CD4-positive, alpha-beta memory T cell (primary cell): Measurements from ENCODE around the gene RPL5. TPM values are rescaled to one million over a fixed set of nuclear protein-coding genes. Genes with fewer than 3 reads are reported as not detected.

Source experiments
- CTCF ChIA-PET: fragments of 350-600 bp; sonication (Branson Sonifier 250); formaldehyde crosslinking; loops from one replicate; lab custom pipeline; 2021; ENCODE audit warnings: inconsistent platforms; ENCODE audit not compliant: partially characterized antibody; lab: Charles Lee
- POLR2A ChIA-PET: fragments of 350-600 bp; sonication (Branson Sonifier 250); formaldehyde crosslinking; loops from one replicate; lab custom pipeline; 2021; ENCODE audit not compliant: partially characterized antibody; lab: Charles Lee
- DNase-seq, 5 donors: peaks; one replicate each; pipeline versions ENCODE4 v3.0.0 to v3.0.0-alpha.2; 2020 to 2022; ENCODE audit warnings: mixed read lengths in 1 of 5
- H3K27ac ChIP-seq: one replicate; pipeline ENCODE4 v1.7.0; 2013; ENCODE audit warnings: low read depth, low read length
- H3K27me3 ChIP-seq: 2 replicates; pipeline ENCODE4 v1.7.0; 2013; ENCODE audit warnings: mild to moderate bottlenecking, low read length, moderate library complexity; ENCODE audit not compliant: insufficient read depth
- H3K36me3 ChIP-seq: 2 replicates; pipeline ENCODE4 v1.7.0; 2013; ENCODE audit warnings: mild to moderate bottlenecking, low read length, moderate library complexity; ENCODE audit not compliant: insufficient read depth
- H3K4me1 ChIP-seq: 2 replicates; pipeline ENCODE4 v1.7.0; 2013; ENCODE audit warnings: mild to moderate bottlenecking, low read length, moderate library complexity; ENCODE audit not compliant: insufficient read depth
- H3K4me3 ChIP-seq, 2 donors: one replicate each; pipeline ENCODE4 v1.7.0; 2013; ENCODE audit warnings: low read length in 2 of 2, mild to moderate bottlenecking in 1 of 2
- H3K9me3 ChIP-seq, 2 donors: one replicate each; pipeline ENCODE4 v1.7.0; 2013; ENCODE audit warnings: low read length in 2 of 2, control low read depth in 1 of 2; ENCODE audit not compliant: control insufficient read depth in 1 of 2
- H3K27ac Mint-ChIP-seq, 7 donors: one replicate each; pipeline ENCODE4 v1.8.0; 2020 to 2021; ENCODE audit warnings: mixed read lengths in 7 of 7, mild to moderate bottlenecking in 6 of 7, inconsistent platforms in 3 of 7, moderate library complexity in 3 of 7
- H3K27me3 Mint-ChIP-seq, 2 donors: one replicate each; pipeline ENCODE4 v1.8.0; 2020 to 2021; ENCODE audit warnings: mixed read lengths in 2 of 2
- H3K36me3 Mint-ChIP-seq, 2 donors: one replicate each; pipeline ENCODE4 v1.8.0; 2020 to 2021; ENCODE audit warnings: mixed read lengths in 2 of 2, inconsistent platforms in 1 of 2, mild to moderate bottlenecking in 1 of 2
- H3K4me1 Mint-ChIP-seq, 4 donors: one replicate each; pipeline ENCODE4 v1.8.0; 2020 to 2021; ENCODE audit warnings: mixed read lengths in 4 of 4, mild to moderate bottlenecking in 1 of 4
- H3K4me3 Mint-ChIP-seq, 8 donors: one replicate each; pipeline ENCODE4 v1.8.0; 2020 to 2021; ENCODE audit warnings: mixed read lengths in 8 of 8, mild to moderate bottlenecking in 7 of 8, moderate library complexity in 6 of 8, inconsistent platforms in 3 of 8
- H3K9me3 Mint-ChIP-seq, 8 donors: one replicate each; pipeline ENCODE4 v1.8.0; 2020 to 2021; ENCODE audit warnings: mixed read lengths in 8 of 8, mild to moderate bottlenecking in 5 of 8, inconsistent platforms in 3 of 8, moderate library complexity in 1 of 8
- intact Hi-C: fragments of 100-400 bp; cut with micrococcal nuclease; formaldehyde crosslinking; loops from one replicate; pipeline ENCODE4 v1.15.1; 2023
- polyA plus RNA-seq, 2 donors: library from polyadenylated mRNA; unstranded; fragments of 300-500 nt; fragmentation: Illumina TruSeq; gene quantifications; one replicate each; pipeline ENCODE4 v1.2.3, GENCODE V29; 2021
- total RNA-seq, 2 experiments: library from RNA; stranded (reverse); gene quantifications; one replicate each; pipeline ENCODE4 v1.2.3, GENCODE V29; 2021

The RPL5 gene
- total and polyA plus RNA-seq, 4 experiments from 2014 or later: 1,501 to 2,646 (median 1,758) TPM

DNA sequence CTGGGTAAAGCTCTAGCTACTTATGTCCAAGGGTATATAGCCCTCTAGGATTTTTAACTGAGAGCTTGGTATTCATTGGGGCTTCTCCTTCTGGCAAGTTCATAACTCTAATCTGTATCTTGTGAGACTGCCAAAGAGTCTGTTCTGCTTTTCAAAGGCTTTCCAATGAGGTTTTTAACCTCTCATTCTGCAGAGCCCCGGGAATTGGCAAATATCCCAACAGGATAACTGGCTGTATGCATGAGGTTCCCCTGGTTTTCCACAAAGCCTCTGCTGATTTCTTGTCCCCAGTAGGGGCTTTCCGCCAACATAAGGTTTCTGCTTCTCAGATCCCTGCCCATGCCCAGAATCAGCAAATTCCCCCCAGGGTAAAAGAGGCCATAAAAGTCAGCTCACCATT lies 40.9 kb downstream of the RPL5 start:
- Histone ChIP-seq H3K9me3 (no peaks in the 10 kb centered on the region), H3K27me3 (no peaks in the 10 kb centered on the region), H3K4me3 (no peak overlapping the region), H3K36me3 (peaks cover 10% of the 10 kb centered on the region), H3K4me1 (peaks cover 16% of the 10 kb centered on the region), H3K27ac (no peak overlapping the region)
- H3K27me3 Mint-ChIP-seq: no peaks in the 10 kb centered on the region
- POLR2A ChIA-PET: no interaction called here
- peak overlapping the region in 1 of 7 donors; percentile 41 for H3K27ac Mint-ChIP-seq
- intact Hi-C loops: no loop called here
- DNase-seq: no peak
- peaks cover 22 to 34% of the 10 kb centered on the region in 2 donors for H3K36me3 Mint-ChIP-seq
- peaks cover 15 to 26% (median 21%) of the 10 kb centered on the region in 4 donors for H3K4me1 Mint-ChIP-seq
- no peak overlapping the region for H3K4me3 Mint-ChIP-seq
- CTCF ChIA-PET: interaction anchor here (0.9 to 3.4 kb wide), 3 partner anchors 10 to 122 kb away, joined by 3 to 11 read pairs (median 4); no protein-coding TSS in a partner anchor
- peaks cover 0 to 3% (median 1%) of the 10 kb centered on the region in 8 donors for H3K9me3 Mint-ChIP-seq

DNA sequence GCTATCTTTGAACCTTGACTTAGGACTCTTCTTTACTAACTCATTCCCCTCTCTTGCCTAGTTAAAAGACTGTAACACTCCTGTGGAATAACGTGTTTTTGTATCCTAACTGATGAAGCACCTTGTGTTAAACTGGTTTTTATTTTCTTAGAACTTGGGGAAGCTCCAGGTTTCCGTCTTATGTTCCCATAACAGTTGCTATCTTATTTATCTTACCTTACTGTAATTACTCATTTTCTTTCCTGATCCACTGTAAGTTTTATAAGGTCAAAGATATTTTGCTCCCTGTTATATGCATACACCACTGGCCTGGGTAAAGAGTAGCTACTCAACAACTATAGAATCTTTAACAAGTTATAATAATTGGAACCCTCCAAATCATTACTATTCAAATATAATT lies 43.1 kb downstream of the RPL5 start:
- Histone ChIP-seq H3K36me3 (peaks cover 10% of the 10 kb centered on the region), H3K4me1 (peaks cover 33% of the 10 kb centered on the region), H3K4me3 (no peak overlapping the region), H3K27ac (no peak overlapping the region), H3K9me3 (no peaks in the 10 kb centered on the region), H3K27me3 (no peaks in the 10 kb centered on the region)
- H3K27me3 Mint-ChIP-seq: no peaks in the 10 kb centered on the region
- H3K4me1 Mint-ChIP-seq: peaks cover 21 to 33% (median 28%) of the 10 kb centered on the region in 4 donors
- H3K27ac Mint-ChIP-seq: no peak overlapping the region
- peaks cover 0 to 3% (median 1%) of the 10 kb centered on the region in 8 donors for H3K9me3 Mint-ChIP-seq
- peaks cover 20 to 32% of the 10 kb centered on the region in 2 donors for H3K36me3 Mint-ChIP-seq
- ChIA-PET POLR2A (no interaction called here), CTCF (interaction anchor here (3.4 kb wide), 1 partner anchor 119 kb away, joined by 11 read pairs; no protein-coding TSS in a partner anchor)
- DNase-seq: no peak
- intact Hi-C loops: no loop called here
- no peak overlapping the region for H3K4me3 Mint-ChIP-seq

DNA sequence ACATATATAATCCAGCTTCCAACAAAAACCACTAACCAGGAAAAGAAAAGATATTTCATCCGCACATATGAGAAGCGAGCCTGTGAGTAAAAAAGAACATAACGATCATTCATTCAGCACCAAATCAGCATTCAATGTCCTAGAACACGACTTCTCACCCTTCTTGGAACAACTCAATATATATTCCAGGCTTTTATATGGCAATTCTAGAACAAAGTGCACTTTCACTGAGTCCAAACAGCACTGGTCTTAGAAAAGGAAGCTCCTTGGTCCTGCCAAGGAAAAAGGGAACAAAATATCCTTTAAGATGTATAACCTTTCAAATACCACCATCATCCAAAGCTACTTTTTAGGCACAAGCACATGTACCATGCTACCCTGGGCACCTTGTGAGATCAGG lies 44.5 kb downstream of the RPL5 start:
- Histone ChIP-seq H3K9me3 (no peaks in the 10 kb centered on the region), H3K27me3 (no peaks in the 10 kb centered on the region), H3K36me3 (peaks cover 10% of the 10 kb centered on the region), H3K27ac (peak overlapping the region; percentile 4), H3K4me3 (no peak overlapping the region), H3K4me1 (peaks cover 34% of the 10 kb centered on the region)
- peaks cover 18 to 25% (median 22%) of the 10 kb centered on the region in 4 donors for H3K4me1 Mint-ChIP-seq
- no peak for DNase-seq
- no peak overlapping the region for H3K4me3 Mint-ChIP-seq
- H3K27me3 Mint-ChIP-seq: no peaks in the 10 kb centered on the region
- ChIA-PET CTCF (interaction anchor here (0.8 to 3.2 kb wide), 6 partner anchors 11 to 186 kb away, joined by 3 to 20 read pairs (median 4); no protein-coding TSS in a partner anchor), POLR2A (interaction anchor here (2.0 kb wide), 1 partner anchor 84 kb away, joined by 10 read pairs; the partner anchor contains the start of gene DIPK1A)
- intact Hi-C loops: no loop called here
- peaks cover 0 to 3% (median 1%) of the 10 kb centered on the region in 8 donors for H3K9me3 Mint-ChIP-seq
- H3K36me3 Mint-ChIP-seq: peaks cover 20 to 28% of the 10 kb centered on the region in 2 donors
- H3K27ac Mint-ChIP-seq: no peak overlapping the region

DNA sequence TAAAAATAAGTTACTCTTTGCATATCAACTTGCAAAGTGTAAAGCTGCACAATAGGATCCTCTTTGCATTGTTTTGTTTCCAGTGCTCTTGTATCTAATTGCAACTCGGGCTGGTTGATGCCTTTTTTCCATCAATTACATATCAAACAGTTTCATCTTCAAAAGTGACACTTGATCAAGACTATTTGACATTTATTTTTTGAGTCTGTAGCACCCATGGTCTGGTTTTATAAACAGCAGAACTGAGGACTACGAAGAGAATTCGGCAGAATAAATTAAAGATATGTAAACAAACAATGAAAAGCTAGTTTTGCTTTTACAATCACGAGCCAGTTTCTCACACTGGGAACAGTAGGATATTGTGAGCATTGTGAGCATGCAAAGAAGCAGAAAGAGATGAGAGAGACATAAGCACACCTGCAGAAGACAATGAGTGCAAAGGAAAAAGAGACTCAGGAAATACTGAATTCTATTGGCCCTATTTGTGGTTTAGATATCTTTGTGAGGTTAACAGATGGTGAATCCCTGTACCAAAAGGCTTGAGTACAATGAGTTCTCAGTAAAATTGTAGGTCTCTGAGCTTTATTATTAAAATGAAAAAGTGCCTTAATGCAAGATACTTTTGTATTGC lies 45.4 kb downstream of the RPL5 start:
- Mint-ChIP-seq H3K4me3 (peak overlapping the region in 7 of 8 donors; percentile 3 to 83 (median 63)), H3K27me3 (no peaks in the 10 kb centered on the region), H3K4me1 (peaks cover 18 to 26% (median 23%) of the 10 kb centered on the region in 4 donors), H3K36me3 (peaks cover 20 to 26% of the 10 kb centered on the region in 2 donors), H3K9me3 (peaks cover 0 to 3% (median 1%) of the 10 kb centered on the region in 8 donors), H3K27ac (peak overlapping the region in 6 of 7 donors; percentile 9 to 93 (median 72))
- peaks cover 36% of the 10 kb centered on the region for H3K4me1 ChIP-seq
- ChIA-PET CTCF (interaction anchor here (0.7 to 3.2 kb wide), 9 partner anchors 10 to 185 kb away, joined by 3 to 20 read pairs (median 5); no protein-coding TSS in a partner anchor), POLR2A (interaction anchor here (1.0 to 2.0 kb wide), 4 partner anchors 8 to 85 kb away, joined by 4 to 10 read pairs (median 7); partner anchors contain the start of gene DIPK1A)
- H3K27ac ChIP-seq: no peak overlapping the region
- H3K27me3 ChIP-seq: no peaks in the 10 kb centered on the region
- no peak for DNase-seq
- no peaks in the 10 kb centered on the region for H3K9me3 ChIP-seq
- intact Hi-C loops: no loop called here
- peaks cover 10% of the 10 kb centered on the region for H3K36me3 ChIP-seq
- no peak overlapping the region for H3K4me3 ChIP-seq

DNA sequence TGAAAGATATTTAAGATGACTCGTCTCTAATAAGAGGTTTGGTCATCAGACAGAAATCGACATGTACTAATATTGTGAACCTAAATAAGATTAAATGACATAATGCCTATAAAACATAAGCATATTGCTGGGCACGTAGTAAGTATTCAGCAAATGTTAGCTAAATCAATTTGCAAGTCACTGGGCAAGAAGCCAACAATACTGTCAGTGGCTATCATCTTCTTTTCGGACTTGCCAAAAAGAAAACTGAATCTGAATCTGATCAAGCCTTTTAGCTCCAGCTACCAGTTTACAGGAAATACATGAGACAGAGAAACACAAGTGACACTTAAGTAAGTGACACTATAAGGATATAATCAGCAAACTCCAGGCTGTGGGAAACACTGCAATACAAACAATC lies 46.0 kb downstream of the RPL5 start:
- ChIA-PET CTCF (interaction anchor here (0.7 to 3.2 kb wide), 5 partner anchors 10 to 116 kb away, joined by 3 to 20 read pairs (median 5); no protein-coding TSS in a partner anchor), POLR2A (interaction anchor here (1.0 to 2.0 kb wide), 4 partner anchors 9 to 84 kb away, joined by 4 to 10 read pairs (median 7); partner anchors contain the start of gene DIPK1A)
- DNase-seq: no peak
- Mint-ChIP-seq H3K27ac (peak overlapping the region; percentile 9 to 93 (median 52)), H3K9me3 (peaks cover 0 to 2% (median 0%) of the 10 kb centered on the region in 8 donors), H3K27me3 (no peaks in the 10 kb centered on the region), H3K4me3 (peak overlapping the region in 7 of 8 donors; percentile 3 to 83 (median 63)), H3K4me1 (peaks cover 22 to 32% (median 28%) of the 10 kb centered on the region in 4 donors), H3K36me3 (peaks cover 16 to 21% of the 10 kb centered on the region in 2 donors)
- peaks cover 10% of the 10 kb centered on the region for H3K36me3 ChIP-seq
- H3K27me3 ChIP-seq: no peaks in the 10 kb centered on the region
- H3K27ac ChIP-seq: no peak overlapping the region
- no peak overlapping the region for H3K4me3 ChIP-seq
- H3K4me1 ChIP-seq: peaks cover 42% of the 10 kb centered on the region
- intact Hi-C loops: no loop called here
- no peaks in the 10 kb centered on the region for H3K9me3 ChIP-seq

DNA sequence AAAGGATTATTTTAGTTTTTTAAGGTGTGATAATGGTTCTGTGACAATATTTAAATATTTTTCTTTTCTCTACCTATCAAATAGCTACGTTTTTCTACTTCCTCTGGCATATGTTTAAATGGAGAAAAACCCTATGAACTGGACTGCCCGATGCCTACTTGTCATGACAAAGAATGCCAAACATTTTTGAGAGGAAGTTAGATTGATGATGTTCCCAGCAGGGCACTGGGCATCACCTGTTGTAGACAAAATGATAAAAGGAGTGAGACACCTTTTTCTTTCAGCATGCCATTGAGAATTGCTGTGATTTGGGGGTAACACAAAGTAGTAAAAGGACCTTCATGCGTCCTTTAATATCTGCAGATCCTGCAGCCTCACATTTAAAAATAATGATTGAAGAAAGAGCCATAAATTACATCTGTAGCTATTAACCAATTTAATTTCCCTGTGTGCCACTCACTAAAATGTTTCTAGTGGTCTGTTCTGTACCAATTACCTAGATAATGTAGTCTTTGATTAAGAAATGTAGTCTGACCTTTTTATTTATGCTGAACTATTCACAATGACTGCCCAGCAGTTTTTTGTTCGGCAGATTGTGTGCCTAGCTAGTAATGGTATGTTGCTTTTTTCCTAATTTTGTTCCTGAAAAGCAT lies 47.6 kb downstream of the RPL5 start:
- H3K4me3 Mint-ChIP-seq: no peak overlapping the region
- intact Hi-C loops: no loop called here
- no peaks in the 10 kb centered on the region for H3K9me3 Mint-ChIP-seq
- H3K27ac Mint-ChIP-seq: peak overlapping the region in 4 of 7 donors; percentile 7 to 51 (median 38)
- Histone ChIP-seq H3K27me3 (no peaks in the 10 kb centered on the region), H3K9me3 (no peaks in the 10 kb centered on the region), H3K27ac (no peak overlapping the region), H3K4me1 (peaks cover 58% of the 10 kb centered on the region), H3K4me3 (no peak overlapping the region), H3K36me3 (peaks cover 7% of the 10 kb centered on the region)
- CTCF ChIA-PET: interaction anchor here (0.5 to 1.7 kb wide), 6 partner anchors 7 to 345 kb away, joined by 3 to 5 read pairs (median 3); no protein-coding TSS in a partner anchor
- H3K4me1 Mint-ChIP-seq: peaks cover 35 to 47% (median 41%) of the 10 kb centered on the region in 4 donors
- peaks cover 8 to 11% of the 10 kb centered on the region in 2 donors for H3K36me3 Mint-ChIP-seq
- DNase-seq: no peak
- POLR2A ChIA-PET: interaction anchor here (1.3 kb wide), 1 partner anchor 82 kb away, joined by 4 read pairs; the partner anchor contains the start of gene DIPK1A
- no peaks in the 10 kb centered on the region for H3K27me3 Mint-ChIP-seq
